HG03460 (cell line): ENCODE measurements around the gene TUBA8.

Experiments used
- ATAC-seq: cut with Tn5 transposase; IDR thresholded peaks from one replicate; pipeline ENCODE4 v1.9.1; 2021; ENCODE audit not compliant: unreplicated experiment

The TUBA8 gene

DNA sequence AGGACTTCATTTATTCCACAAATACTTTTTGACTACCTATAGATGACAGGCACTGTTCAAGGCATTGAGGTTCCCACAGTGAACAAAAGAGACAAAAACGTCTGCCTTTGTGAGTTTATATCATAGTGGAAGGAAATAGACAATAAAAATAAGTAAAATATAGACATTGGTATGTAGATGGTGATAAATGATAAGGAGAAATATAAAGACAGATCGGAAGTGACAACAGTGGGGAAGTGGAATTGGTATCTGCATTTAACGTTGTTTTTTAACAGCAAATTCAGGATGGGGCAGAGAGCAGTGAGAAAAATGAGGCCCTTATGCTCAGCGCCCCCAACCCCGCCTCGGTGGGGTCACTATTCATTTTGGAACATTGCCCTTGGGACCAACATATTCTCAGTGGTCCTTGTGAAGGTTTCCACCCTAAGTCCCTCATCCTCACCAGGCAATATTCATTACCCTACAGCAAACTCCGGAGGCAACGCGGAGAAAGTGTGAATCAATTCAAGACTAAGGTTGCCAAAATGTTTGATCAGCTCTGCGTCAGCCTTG lies 33.4 kb upstream of the TUBA8 start:
- ATAC-seq, result peak; percentile 7

DNA sequence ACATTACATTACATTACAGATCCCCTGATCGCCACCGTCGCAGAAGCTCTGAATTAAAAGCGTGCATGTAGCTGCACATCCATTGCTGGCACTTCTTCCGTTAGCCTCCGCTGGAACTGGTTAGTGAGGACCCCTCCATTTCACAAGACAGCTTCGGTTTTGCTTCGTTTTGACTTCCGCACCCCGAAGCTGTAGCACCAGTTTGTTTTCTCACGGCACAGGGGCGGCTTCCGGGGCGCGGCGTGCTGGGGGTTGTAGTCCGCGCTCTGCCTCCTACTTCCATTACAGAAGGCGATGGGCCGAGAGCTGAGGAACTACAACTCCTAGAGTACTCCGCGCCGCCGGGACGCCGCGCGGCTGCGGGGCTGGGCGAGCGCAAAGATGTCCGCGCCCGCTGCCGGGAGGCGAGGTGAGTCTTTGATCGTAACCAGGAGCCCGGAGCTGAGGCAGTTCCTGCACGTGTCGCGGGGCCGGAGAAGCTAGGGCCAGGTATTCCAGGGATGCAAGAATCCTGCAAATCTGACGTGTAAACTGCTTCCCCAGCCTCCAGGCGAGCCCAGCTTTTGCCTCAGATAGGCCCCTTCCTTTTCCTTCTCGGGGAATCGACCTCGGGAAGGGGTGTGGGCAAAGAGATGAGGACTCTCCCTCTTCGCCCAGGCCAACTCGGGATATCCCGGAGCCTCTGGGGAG lies 32.8 kb upstream of the TUBA8 start, which contains the start of gene PEX26:
Gene PEX26, plus strand, starts transcription at position 352 of the 690 bp plus-strand sequence. CDS start 387 bp downstream, outside the sequence.
- peak; percentile 81 for ATAC-seq

DNA sequence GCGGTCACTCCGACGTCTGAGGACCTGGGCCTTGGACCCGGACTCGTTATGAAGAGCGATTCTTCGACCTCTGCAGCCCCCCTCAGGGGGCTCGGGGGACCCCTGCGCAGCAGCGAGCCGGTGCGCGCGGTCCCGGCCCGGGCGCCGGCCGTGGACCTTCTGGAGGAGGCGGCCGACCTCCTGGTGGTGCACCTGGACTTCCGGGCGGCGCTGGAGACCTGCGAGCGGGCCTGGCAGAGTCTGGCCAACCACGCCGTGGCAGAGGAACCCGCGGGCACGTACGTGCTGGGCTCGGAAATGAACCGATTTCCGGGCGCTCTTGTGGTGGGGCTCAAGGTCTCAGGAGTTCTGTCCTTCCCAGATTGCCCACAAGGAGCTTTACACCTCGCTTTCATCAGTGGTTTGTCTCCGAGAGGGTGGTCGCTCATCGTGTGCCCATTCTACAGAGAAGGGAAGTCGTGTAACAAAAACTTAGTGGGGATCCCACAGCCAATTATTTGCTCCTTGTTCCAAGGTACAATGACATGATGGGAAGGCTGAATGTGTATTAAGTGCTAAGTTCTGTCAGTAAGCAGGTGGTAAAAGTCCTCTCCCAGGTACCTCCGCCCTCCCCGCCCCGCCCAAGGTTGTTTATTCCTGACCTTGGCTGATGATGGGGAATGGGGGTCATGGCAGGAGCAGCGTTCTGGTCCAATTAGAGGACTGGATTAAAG lies 32.1 kb upstream of the TUBA8 start:
- no peak for ATAC-seq

DNA sequence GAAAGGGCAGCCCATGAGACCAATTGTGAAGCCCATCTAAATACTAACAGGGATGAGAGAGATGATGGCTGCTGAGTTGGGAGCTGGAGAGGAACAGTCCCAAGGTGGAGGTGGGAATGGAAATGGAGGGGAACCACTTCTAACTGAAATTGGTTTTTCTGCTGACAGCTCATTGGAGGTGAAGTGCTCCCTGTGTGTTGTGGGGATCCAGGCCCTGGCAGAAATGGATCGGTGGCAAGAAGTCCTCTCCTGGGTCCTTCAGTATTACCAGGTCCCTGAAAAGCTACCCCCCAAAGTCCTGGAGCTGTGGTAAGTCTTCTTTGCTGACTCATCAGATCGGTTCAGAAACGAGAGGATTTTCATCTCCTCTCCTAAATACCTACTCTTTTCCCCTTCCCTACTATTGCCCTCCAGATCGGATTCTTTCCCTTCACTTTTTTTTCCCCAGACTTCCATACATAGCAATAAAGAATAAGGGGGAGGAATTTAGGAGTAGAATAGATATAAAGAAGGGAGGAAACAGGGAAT lies 30.8 kb upstream of the TUBA8 start:
- no peak for ATAC-seq

DNA sequence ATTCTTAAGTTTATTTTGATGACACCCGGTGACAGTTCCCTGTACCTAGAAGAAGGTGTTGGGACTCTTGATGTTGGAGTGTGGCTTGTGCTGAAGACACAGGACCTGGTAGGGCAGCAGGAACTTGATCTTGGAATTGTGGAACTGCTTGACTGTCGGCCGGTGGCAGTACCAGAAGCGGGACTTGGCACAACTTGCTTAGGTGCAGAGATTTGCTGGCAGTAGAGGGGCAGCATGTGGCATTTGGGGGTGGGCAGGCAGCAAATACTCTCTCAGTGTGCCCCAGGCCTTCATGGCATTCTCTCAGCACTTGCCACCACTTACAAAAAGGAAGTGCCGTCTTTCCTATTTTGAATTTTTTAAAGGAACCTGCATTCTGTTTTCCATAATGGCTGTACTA lies 29.2 kb upstream of the TUBA8 start:
- ATAC-seq, result no peak

DNA sequence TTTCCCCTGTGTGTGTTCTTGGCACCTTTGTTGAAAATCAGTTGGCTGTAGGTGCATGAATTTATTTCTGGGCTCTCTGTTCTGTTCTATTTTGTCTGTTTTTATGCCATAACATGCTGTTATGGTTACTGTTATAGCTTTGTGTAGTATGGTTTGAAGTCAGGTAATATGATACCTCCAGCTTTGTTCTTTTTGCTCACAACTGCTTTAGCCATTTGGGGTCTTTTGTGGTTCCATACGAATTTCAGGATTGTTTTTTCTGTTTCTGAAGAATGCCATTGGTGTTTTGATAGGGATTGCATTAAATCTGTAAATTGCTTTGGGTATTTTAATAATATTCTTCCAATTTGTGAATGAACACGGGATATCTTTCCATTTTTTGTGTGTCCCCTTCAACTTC lies 28.1 kb upstream of the TUBA8 start:
- no peak for ATAC-seq

DNA sequence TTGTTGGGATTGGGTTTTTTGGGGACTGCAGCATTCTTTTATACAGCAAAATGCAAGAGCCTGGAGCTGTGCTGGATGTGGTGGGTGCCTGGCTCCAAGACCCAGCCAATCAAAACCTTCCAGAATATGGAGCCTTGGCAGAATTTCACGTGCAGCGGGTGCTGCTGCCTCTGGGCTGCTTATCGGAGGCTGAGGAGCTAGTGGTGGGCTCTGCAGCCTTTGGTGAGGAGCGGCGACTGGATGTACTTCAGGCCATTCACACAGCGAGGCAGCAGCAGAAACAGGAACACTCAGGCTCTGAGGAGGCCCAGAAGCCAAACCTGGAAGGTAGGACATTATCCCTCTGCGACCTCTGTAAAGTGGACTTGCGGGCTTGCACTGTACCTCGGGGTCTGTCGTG lies 27.2 kb upstream of the TUBA8 start:
- no peak for ATAC-seq

DNA sequence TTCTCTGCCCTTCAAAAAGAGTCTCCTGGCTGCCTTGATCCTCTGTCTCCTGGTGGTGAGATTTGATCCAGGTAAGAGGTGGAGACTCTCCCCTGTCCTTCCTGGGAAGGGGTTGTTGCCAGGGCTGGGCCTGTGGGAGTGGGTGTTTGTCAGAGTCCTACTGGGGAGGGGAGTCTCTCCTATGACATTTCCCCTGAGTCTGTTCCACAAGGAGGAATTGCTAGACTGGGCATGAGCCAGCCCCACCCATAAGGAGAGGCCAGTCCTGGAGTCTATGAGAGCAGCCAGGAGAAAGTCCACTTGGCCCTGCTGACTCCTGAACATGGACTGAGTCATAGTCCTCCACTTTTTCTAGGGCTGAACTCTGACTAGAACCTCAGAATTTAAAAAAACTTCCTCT lies 25.4 kb upstream of the TUBA8 start:
- no peak for ATAC-seq

DNA sequence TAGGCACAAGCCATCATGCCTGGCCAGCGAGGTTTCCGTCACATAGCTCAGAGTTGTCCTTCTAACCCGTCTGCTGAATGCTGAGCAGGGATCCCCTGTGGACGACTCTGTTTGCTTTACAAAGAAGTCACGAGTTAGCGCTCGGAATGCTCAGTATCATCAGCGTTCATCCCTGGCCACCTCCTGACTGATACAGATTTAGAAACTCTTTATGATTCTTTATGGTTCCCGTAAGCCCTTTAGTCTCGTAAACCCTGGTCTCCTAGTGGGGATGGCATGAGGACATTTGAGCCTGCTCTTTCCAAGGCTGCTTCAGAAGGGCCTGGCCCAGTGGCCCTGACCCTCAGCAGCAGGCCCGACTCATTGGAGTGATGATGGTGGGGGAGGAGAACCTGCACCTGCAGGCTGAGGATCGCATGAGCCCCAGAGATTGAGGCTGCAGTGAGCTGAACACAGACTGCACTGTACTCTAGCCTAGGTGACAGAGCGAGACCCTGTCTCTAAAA lies 23.2 kb upstream of the TUBA8 start:
- no peak for ATAC-seq

DNA sequence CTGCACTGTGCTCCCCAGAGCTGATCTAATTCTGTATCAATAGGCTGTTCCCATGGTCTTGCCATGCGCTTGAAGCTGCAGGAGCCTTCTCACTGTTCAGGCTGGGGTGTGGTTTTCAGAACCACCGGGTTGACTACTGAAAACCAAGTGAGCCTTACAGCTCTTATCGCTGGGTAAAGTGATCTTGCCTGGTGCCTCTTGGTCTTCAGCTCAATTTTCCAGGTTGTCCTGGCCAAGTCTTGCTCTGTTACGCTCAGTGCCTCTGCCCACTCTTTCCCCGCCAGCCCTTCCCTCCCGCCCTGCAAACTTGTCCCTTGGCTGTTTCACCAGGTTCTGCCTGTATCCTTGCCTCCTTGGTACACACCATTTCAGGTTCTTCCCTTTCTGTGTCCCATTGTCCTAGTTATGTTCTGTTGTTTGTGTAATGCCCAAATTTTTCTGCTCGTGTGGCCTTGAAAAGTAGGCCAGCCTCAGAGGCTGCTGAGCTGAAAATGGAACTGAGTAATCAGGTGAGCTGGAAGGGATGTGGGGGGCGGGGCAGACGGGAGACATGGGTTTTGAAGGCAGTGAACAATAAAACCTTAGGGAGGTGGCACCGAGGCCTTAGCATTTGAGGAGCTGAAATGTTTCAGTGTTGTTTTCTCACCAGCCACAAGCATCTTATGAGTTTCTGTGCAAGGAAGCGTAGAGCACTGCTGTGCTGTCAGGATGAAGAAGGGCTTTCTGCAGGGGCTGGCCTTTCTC lies 21.6 kb upstream of the TUBA8 start:
- no peak for ATAC-seq

DNA sequence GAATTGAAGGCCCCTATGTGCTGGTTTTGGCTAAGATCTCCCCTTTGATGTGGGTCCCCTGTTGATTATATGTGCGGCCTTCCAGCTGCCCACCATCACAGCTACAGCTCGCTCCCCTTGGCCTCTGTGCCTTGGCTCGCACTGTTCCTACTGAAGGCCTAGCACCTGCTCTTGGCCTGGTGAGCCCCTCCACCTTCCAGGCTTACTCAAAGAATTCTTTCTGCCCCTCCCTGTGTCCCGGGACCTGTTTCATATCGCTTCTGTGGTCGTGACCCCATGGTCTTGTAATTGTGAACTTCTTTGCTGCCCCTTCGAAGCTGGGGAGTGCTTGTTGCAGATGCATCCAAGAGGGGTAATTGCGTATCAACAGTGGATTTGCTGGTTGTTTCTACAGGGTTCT lies 20.3 kb upstream of the TUBA8 start:
- ATAC-seq, result no peak

DNA sequence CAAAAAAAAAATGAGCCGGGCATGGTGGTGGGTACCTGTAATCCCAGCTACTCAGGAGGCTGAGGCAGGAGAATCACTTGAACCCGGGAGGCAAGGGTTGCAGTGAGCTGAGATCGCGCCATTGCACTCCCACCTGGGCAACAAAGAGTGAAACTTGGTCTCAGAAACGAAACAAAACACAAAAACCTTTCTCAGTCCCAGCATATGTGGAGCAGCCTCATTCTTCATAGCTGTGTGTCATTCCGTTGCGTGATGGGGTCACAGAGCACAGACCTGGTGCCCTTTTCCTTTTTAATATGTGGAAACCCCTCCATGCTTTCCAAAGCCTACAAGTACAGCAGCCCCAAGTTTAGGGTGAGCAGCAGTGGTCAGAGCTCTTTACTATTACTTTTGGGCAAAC lies 19.1 kb upstream of the TUBA8 start:
- no peak for ATAC-seq

DNA sequence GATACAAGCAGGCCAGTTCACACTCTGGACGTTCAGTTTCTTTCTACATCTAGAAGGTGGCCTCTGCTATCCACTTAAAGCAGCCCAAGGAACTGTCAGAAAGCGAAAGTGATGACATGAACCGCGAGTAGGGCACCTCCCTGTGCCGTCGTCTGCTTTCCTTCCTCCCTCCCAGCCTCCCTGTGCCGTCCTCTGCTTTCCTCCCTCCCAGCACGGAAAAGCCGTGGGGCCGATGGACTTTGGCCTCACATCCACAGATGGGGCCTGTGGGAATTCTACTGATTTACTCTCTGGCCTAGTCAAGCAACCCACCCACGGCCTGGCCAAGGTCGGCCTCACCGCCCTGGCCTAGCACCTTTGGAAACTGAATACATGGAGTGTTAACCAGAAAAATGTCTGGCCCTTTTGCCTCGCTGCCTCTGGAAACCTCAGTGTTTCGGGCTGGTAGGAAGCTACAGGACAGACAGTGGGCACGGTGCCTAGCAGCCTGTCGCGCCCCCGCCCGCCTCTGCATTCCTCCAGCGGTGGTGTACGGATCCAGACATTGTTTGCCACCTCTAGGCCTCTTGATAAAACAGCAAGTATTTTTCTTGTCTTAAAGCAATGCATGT lies 18.6 kb upstream of the TUBA8 start:
- no peak for ATAC-seq

DNA sequence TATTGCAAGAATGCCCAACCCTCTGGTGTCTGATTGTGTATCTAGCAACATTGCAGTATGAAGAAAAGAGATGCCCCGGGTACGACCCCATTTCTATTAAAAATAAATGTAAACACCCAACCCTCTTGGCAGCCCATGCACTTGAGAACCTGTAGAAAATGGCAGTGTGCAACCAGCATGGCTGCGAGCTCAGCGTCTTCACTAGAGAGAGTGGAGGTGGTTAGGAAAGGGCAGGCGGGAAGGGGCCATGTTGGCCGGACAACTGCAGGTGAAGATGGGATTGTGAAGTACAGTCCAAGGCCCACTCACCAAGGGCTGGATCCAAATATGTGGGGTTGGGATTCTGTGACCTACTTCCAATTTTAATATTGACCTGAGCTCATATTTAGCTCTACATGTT lies 16.9 kb upstream of the TUBA8 start:
- ATAC-seq, result no peak

DNA sequence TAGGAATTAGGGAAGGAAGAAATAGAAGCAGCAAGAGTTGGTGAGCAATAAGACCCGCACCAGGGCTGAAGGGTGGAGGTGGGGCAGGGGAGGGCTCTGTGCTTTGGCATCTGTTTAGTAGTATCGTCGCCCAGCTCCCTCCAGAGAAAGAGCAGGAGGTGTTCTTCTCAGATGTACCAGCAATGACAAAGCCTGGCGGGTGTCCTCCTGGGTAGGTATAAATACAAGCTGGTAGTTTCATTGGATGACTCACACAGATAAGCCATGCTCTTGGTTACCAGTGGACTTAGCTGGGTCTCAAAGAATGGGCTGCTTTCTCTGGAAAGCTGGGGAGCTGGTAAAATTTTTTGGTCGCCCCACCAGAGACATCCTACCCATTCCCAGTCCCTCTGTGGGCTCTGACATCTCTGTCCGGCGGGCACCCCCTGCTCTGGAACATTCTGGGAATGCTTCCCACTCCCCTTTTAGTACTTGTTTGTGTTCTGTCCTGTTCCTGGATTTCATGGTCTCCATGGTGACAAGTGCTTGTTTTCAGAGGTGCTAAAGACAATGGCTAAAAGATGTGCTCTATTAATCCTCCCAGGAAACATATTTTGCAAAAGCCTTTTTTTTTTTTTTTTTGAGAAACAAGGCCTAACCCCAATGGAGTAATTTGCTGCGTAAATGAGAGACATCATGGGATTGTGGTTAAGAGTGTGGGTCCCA lies 15.4 kb upstream of the TUBA8 start:
- no peak for ATAC-seq

DNA sequence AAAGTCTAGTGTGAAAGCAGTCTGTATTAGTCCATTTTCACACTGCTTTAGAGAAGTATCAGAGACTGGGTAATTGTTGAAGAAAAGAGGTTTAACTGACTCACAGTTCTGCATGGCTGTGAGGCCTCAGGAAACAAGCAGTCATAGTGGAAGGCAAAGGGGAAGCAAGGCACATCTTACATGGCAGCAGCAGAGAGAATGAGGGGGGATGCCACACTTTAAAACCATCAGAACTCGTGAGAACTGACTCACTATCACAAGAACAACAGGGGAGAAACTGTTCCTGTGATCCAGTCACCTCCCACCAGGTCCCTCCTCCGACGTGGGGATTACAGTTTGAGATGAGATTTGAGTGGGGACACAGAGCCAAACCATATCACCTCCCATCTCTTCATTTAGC lies 13.8 kb upstream of the TUBA8 start:
- no peak for ATAC-seq

DNA sequence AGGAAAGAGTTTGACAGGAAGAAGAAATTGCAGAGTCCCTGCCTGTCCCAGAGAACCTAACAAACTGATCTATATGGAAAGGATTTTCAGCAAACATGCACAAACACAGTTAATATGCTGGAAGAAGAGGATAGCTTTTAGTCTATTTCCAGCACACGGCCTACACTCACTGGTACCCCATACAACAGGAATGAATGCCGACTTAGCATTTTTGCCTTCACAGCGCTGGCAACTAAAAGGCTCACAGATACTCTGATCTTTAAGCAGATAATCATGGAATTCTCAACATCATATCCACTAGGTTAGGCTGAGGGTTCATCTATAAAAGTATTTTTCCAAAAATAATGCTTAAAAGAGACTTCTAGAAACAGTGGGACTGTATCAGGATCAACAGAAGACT lies 9.8 kb upstream of the TUBA8 start:
- ATAC-seq, result no peak

DNA sequence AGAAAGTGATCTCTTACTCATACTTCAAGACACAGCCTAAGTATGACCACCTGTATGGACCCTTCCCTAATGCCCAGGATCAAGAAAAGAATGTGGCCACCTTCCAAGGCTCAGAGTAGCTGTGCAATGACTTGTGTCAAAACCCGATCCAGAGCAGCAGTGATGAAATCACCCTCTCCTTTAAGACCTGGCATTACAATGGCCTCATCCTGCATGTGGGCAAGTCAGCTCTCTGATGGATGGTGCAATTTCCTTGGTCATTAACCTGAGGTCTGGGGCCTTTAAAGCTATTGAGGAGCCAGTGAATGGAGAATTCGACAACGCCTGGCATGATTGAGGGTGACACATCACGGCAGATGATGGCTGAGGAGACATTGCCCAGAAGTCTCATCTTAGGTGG lies 9.1 kb upstream of the TUBA8 start:
- ATAC-seq, result no peak

DNA sequence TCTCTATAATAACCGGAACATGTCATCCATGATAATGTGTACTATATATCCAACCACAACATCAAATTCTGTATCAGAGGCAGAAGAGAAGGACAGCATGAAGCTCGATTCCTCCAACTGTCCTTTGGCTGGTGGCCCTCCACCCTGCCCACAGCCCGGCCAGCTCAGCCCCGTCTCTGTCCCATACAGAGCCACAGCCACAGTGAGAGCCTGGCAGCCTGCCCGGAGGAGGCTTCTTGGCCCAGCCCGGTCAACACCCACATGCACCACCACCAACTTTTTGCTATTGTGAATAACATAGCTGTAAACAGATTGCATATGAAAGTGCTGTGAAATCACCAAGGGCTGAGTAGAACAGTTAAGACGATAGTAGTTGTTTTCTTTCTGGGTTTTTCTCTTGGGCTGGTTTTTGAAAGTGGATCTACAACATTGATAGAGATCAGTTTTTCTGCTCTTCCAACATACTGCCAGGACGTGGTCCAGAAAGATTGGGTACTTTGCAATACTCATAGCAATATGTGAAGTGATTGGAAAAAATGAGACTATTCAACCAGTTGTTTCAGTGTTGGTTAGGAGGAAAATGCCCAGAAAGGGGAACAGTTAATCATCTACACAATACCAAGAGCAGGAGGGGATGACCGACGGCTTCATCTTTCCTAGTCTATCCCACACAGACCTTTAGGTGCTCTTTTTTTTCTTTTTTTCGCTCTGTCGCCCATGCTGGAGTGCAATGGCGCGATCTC lies 6.9 kb upstream of the TUBA8 start:
- no peak for ATAC-seq

DNA sequence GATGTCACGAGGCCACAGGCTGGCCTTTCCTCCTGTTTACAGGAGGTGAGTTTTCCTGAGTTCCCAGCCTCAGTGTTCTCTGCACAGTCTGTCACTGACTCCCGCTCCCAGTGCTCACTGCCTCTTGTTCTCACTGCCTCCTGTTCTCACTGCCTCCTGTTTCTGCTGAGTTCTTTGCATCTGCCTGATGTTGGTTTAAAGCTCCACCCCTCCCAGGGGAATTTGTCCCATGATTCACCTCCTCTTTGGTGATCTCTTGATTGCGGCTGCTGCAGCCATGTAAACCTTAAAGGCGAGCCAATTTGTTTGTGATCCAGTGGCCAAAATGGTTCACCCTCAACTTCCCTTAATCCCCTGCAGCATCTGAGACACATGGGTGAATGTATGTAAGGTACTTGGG lies 6.0 kb upstream of the TUBA8 start:
- ATAC-seq, result no peak
